GM12875 (cell line): ENCODE data around the gene C21orf58.

ENCODE experiments used
- H3K4me3 ChIP-seq: one replicate; pipeline ENCODE4 v1.5.1; 2011; ENCODE audit warnings: low read depth, low read length, control low read depth
- CTCF ChIP-seq: IDR thresholded peaks from 2 replicates; pipeline ENCODE4 v1.5.1; 2011; ENCODE audit warnings: low read depth, mild to moderate bottlenecking, control low read depth, inconsistent platforms, low read length, moderate library complexity, borderline replicate concordance; ENCODE audit not compliant: insufficient read depth

The C21orf58 gene

GRCh38 chr21:46256501-46256994, 67.1 kb downstream of the C21orf58 start:
- TF ChIP-seq CTCF, result no peak

GRCh38 chr21:46255758-46256337, 67.8 kb downstream of the C21orf58 start:
- no peak for TF ChIP-seq CTCF
- H3K4me3 ChIP-seq, result no peak overlapping the region

More at GRCh38 chr21:46256501-46256994, 67.1 kb downstream of the C21orf58 start:
- no peak overlapping the region for H3K4me3 ChIP-seq

GRCh38 chr21:46255166-46255565, 68.5 kb downstream of the C21orf58 start:
- TF ChIP-seq CTCF, result no peak
- no peak overlapping the region for H3K4me3 ChIP-seq

- H3K4me3 ChIP-seq, result no peak overlapping the region
- no peak for TF ChIP-seq CTCF
Measured at GRCh38 chr21:46254208-46254975, 69.3 kb downstream of the C21orf58 start.

GRCh38 chr21:46253610-46254124, 70.0 kb downstream of the C21orf58 start:
- H3K4me3 ChIP-seq, result no peak overlapping the region
- TF ChIP-seq CTCF, result no peak

GRCh38 chr21:46252840-46253239, 70.8 kb downstream of the C21orf58 start:
- TF ChIP-seq CTCF, result no peak

More at GRCh38 chr21:46252840-46253239, 70.8 kb downstream of the C21orf58 start:
- no peak overlapping the region for H3K4me3 ChIP-seq
